ENCODE data around the gene PSD4. TPM values are rescaled to one million over a fixed set of nuclear protein-coding genes. Genes with fewer than 3 reads are reported as not detected.

The PSD4 gene
- total RNA-seq, 2 experiments from 2014 or later, result 222 to 224 TPM

DNA sequence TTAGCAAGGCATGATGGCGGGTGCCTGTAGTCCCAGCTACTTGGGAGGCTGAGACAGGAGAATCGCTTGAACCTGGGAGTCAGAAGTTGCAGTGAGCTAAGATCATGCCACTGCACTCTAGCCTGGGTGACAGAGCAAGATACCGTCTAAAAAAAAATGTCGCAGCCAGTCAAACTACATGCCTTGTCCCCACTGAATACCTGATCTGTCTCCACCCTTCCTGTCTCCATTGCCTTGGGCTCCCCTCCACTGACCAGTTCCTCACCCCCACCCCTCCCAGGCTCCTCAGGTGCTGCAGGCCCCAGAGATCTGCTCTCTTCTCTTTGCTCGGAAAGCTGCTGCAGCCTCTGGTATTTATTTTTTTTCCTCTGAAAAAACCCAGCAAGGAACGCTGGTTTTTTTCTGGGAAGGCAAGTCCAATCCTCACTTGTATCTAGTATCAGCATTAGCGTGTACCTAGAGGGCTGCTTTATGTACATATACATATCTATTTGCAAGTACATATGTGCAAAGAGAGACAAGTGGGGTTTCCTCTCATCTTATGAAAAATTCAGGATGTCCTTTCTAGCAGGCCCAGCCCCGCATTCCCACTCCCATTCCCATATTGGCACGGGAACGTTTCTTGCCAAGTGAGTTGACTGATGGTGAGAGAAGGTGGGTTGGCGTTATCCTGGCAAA is 4.4 kb downstream of the PSD4 start:
- CTCF ChIA-PET, result interaction anchor here (0.6 to 2.3 kb wide), 3 partner anchors 20 to 190 kb away, joined by 4 to 7 read pairs (median 4); no protein-coding TSS in a partner anchor
- POLR2A ChIA-PET, result no interaction called here

DNA sequence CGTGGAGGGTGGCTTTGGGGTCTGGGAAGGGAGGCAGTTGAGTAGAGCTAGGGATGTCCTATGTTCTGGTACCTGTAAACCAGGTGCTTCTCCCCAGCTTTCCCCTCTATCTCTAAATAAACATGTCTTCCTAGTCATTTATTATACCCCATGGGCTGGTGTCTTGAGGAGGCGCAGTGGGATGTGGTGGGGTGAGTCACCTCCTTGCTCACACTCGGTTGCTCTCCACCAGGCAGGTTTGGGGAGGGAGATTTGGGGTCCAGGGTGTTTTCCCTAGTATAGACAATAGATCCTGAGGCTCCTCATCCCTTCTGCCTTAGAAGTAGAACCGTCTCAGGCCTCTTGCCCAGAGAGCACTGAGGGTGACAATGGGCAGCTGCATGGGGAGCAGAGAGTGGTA is 5.1 kb downstream of the PSD4 start:
- CTCF ChIA-PET, result interaction anchor here (0.6 to 2.3 kb wide), 4 partner anchors 20 to 190 kb away, joined by 3 to 7 read pairs (median 4); no protein-coding TSS in a partner anchor
- POLR2A ChIA-PET, result interaction anchor here (1.1 to 2.2 kb wide), 2 partner anchors 21 to 41 kb away, joined by 4 to 6 read pairs; no protein-coding TSS in a partner anchor

DNA sequence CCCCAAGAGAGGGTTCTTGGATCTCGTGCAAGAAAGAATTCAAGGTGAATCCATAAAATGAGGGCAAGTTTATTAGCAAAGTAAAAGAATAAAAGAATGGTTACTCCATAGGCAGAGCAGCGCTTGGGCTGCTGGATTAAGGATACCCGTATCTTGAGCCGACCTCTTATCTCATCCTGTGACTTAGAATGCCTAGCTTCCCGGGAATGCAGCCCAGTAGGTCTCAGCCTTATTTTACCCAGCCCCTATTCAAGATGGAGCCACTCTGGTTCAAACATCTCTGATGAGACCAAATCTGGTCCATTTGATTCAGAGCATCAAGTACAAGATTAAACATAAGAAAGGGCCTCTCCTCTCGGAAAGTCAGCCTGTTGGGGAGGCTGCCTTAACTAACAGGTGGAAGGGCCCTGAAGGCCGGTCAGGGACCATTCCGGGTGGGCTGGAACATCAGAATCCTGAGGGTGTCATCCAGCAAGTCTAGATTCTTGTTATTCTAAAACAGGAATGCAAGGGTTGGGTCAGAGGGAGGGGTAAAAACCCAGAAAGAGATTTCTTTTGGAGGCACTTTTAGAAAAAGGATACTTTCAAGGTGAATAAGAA is 5.8 kb downstream of the PSD4 start:
- ChIA-PET CTCF (interaction anchor here (0.9 to 5.2 kb wide), 6 partner anchors 19 to 99 kb away, joined by 3 to 25 read pairs (median 7); no protein-coding TSS in a partner anchor), POLR2A (interaction anchor here (1.0 to 2.2 kb wide), 4 partner anchors 15 to 76 kb away, joined by 3 to 6 read pairs (median 4); no protein-coding TSS in a partner anchor)

- ChIA-PET CTCF (interaction anchor here (0.6 to 5.2 kb wide), 10 partner anchors 13 to 190 kb away, joined by 3 to 25 read pairs (median 4); no protein-coding TSS in a partner anchor), POLR2A (interaction anchor here (0.5 to 2.2 kb wide), 8 partner anchors 11 to 77 kb away, joined by 3 to 9 read pairs (median 4); no protein-coding TSS in a partner anchor)
Measured at GRCh38 chr2:113180131-113180946, 6.6 kb downstream of the PSD4 start.

- ChIA-PET CTCF (interaction anchor here (0.6 to 5.2 kb wide), 7 partner anchors 18 to 189 kb away, joined by 3 to 25 read pairs (median 5); no protein-coding TSS in a partner anchor), POLR2A (interaction anchor here (0.9 to 2.2 kb wide), 3 partner anchors 10 to 48 kb away, joined by 4 to 7 read pairs (median 6); no protein-coding TSS in a partner anchor)
Measured at GRCh38 chr2:113181258-113182051, 7.7 kb downstream of the PSD4 start.

- ChIA-PET CTCF (interaction anchor here (1.0 to 5.2 kb wide), 3 partner anchors 8 to 45 kb away, joined by 3 to 25 read pairs (median 4); no protein-coding TSS in a partner anchor), POLR2A (interaction anchor here (1.1 kb wide), 1 partner anchor 21 kb away, joined by 3 read pairs; no protein-coding TSS in a partner anchor)
Measured at GRCh38 chr2:113182471-113183260, 8.9 kb downstream of the PSD4 start.

DNA sequence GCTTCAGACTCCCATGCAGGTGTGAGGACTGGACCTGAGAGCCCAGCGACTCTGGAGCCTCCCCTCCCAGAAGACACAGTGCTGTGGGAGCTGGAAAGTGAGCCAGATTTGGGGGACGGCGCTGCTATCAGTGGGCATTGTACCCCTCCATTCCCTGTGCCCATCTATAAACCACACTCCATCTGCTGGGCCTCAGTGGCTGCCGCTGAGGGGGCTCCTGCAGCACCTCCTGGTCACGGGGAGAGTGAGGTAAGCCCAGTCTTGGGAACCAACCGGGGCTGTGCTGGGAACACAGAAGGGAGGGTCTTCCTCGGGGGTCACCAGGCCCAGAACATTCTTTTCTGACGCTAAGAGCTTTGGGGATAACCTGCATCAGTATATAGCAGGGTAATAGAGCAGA is 9.5 kb downstream of the PSD4 start:
- ChIA-PET CTCF (interaction anchor here (0.6 to 5.2 kb wide), 4 partner anchors 9 to 46 kb away, joined by 3 to 25 read pairs (median 4); no protein-coding TSS in a partner anchor), POLR2A (interaction anchor here (1.1 kb wide), 1 partner anchor 20 kb away, joined by 3 read pairs; no protein-coding TSS in a partner anchor)

DNA sequence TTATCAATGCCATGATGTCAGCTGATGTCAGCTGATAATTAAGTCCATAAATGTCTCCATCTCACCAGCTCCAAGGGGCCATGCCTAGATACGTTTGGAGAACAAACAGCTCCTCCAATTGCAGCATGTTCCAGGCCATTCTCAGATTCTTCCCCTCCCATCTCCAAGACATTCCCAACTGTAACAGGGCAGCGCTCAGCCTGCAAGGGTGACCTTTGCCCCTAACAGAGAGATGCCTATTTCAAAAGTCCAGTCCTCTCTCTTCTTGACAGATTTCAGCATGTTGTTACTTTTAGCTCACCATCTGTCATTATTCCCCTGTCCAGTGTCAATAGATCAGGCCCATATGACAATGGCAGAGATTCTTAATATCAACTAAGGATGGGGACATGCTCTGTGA is 9.9 kb downstream of the PSD4 start:
- ChIA-PET POLR2A (interaction anchor here (0.9 kb wide), 1 partner anchor 27 kb away, joined by 3 read pairs; no protein-coding TSS in a partner anchor), CTCF (interaction anchor here (0.6 to 5.2 kb wide), 4 partner anchors 9 to 46 kb away, joined by 3 to 25 read pairs (median 4); no protein-coding TSS in a partner anchor)

DNA sequence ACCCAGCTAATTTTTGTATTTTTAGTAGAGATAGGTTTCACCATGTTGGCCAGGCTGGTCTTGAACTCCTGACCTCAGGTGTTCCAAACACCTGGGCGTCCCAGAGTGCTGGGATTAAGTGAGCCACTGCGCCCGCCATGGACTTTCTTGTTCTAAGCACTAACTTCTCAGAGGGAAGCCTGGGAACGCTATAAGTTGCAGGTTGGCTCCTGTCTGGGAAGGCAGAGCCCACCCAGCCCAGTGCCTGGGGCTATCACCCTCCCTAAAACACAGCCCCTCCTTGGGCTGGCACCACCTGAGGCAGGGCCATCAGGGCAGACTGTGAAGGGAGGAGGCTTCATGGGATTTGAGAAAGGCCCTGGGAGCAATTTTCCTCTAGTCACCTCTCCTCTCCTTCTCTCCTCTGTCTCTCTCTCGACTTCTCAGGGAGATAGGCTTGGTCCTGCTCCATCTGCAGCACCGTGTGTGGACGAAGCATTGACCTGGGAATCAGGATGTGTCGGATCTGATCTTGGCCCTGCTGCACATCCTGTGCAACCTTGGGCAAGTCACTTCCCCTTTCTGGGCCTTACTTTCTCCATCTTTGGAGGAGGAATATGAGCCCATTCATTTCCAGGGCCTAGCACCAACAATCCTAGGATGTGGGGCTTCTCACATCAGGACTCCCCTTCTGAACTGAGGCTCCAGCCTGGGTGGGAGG is 10.9 kb downstream of the PSD4 start:
- ChIA-PET CTCF (interaction anchor here (1.5 to 5.2 kb wide), 2 partner anchors 10 to 47 kb away, joined by 3 to 25 read pairs; no protein-coding TSS in a partner anchor), POLR2A (interaction anchor here (0.9 kb wide), 1 partner anchor 28 kb away, joined by 3 read pairs; no protein-coding TSS in a partner anchor)

DNA sequence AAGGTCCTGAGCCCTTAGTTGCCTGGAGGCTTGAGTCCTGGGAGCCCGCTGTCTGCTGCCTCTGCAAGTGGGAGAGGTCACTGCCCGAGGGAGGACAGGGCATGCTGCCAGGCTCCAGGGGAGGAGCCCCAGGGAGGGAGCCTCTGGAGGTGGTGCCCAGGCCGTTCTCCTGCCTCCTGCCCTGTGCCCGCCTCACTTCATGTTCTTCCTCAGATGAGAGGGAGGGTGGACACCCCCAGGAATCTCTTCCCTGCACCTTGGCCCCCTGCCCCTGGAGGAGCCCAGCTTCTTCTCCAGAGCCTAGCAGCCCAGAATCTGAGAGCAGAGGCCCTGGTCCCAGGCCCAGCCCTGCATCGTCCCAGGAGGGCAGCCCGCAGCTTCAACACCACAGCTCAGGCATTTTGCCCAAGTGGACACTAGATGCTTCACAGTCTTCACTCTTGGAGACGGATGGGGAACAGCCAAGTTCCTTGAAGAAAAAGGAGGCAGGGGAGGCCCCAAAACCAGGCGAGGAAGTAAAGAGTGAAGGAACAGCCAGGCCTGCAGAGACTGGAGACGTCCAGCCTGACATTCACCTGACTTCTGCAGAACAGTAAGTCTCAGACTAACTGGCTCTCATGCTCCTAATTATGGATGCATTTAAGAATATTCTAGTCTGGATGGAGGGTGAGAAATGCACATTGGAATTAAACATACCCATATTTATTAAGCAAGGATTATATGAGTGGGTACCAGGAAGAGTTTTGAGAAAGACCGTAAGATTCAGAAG is 12.1 kb downstream of the PSD4 start:
- POLR2A ChIA-PET, result no interaction called here
- CTCF ChIA-PET, result no interaction called here

DNA sequence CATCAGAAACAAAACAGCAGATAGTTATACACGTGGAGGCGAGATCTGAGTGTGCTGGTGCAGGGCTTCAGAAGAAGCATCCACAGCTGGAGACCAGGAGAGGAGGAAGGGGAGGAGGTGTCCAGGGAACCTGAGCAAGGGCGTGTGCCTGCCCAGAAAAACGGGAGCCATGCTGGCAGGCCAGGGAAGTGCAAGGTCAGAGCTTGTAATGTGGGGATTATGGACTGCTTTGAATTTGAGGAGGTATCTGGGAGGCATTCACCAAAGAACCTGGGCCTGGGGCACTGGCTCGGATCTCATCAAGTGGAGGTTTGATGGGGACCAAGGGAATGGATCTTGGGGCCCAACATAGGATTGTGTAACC is 12.6 kb downstream of the PSD4 start:
- ChIA-PET POLR2A (no interaction called here), CTCF (no interaction called here)

- POLR2A ChIA-PET, result no interaction called here
Measured at GRCh38 chr2:113187771-113188170, 14.0 kb downstream of the PSD4 start.

DNA sequence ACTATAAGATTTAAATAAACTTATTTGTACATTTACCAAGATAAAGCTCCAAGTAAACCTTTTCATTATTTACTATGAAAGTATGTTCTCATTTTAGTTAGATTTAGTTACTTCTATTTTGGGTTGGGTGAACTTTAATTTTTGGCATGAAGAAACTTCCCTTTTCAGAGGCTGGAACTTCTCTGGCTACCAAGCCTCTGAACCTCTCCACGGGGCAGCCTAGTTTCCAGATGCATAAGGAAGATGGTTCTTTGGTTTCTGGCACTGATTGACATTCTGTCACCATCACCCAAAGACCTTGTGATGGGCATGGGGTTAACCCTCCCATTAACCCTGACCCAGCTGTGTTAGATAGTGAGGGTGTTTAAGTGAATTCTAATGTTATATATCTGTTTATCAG is 17.1 kb downstream of the PSD4 start:
- ChIA-PET CTCF (interaction anchor here (0.8 to 1.6 kb wide), 3 partner anchors 8 to 53 kb away, joined by 3 to 6 read pairs (median 3); no protein-coding TSS in a partner anchor), POLR2A (interaction anchor here (0.8 kb wide), 1 partner anchor 10 kb away, joined by 4 read pairs; no protein-coding TSS in a partner anchor)

More at GRCh38 chr2:113187771-113188170, 14.0 kb downstream of the PSD4 start:
- CTCF ChIA-PET, result interaction anchor here (0.9 kb wide), 1 partner anchor 16 kb away, joined by 3 read pairs; no protein-coding TSS in a partner anchor

- ChIA-PET POLR2A (no interaction called here), CTCF (interaction anchor here (1.6 to 3.6 kb wide), 2 partner anchors 34 to 56 kb away, joined by 5 to 17 read pairs; no protein-coding TSS in a partner anchor)
Measured at GRCh38 chr2:113192459-113193100, 18.8 kb downstream of the PSD4 start.

GRCh38 chr2:113195923-113196501 is 22.2 kb downstream of the PSD4 start:
- POLR2A ChIA-PET, result no interaction called here
- CTCF ChIA-PET, result interaction anchor here (0.9 kb wide), 1 partner anchor 58 kb away, joined by 6 read pairs; no protein-coding TSS in a partner anchor
